T-helper 1 cell treated with Interleukin-12 subunit alpha and Interleukin-12 subunit beta and Interleukin-4 antibody, amounts not matched to agents 30 μg/mL and 1 μg/mL, for 36 hours (primary cell): ENCODE results near the gene TMEM184A.

Source experiments
- H3K27ac Mint-ChIP-seq: one replicate; pipeline ENCODE4 v1.8.0; 2021; ENCODE audit warnings: mild to moderate bottlenecking, mixed read lengths
- H3K27me3 Mint-ChIP-seq: one replicate; pipeline ENCODE4 v1.8.0; 2021; ENCODE audit warnings: low read depth, mixed read lengths
- H3K36me3 Mint-ChIP-seq: one replicate; pipeline ENCODE4 v1.8.0; 2021; ENCODE audit warnings: low read depth, mixed read lengths
- H3K4me1 Mint-ChIP-seq: one replicate; pipeline ENCODE4 v1.8.0; 2021; ENCODE audit warnings: low read depth, mixed read lengths
- H3K4me3 Mint-ChIP-seq: one replicate; pipeline ENCODE4 v1.8.0; 2021; ENCODE audit warnings: mild to moderate bottlenecking, moderate library complexity, mixed read lengths
- H3K9me3 Mint-ChIP-seq: one replicate; pipeline ENCODE4 v1.8.0; 2021; ENCODE audit warnings: mixed read lengths

TMEM184A gene

GRCh38 chr7:1554333-1555045 lies 1.5 kb downstream of the TMEM184A start:
- H3K9me3 Mint-ChIP-seq: no peaks in the 10 kb centered on the region
- H3K4me1 Mint-ChIP-seq: no peaks in the 10 kb centered on the region
- H3K4me3 Mint-ChIP-seq: no peak overlapping the region
- H3K36me3 Mint-ChIP-seq: no peaks in the 10 kb centered on the region
- H3K27ac Mint-ChIP-seq: no peak overlapping the region
- H3K27me3 Mint-ChIP-seq: no peaks in the 10 kb centered on the region

DNA sequence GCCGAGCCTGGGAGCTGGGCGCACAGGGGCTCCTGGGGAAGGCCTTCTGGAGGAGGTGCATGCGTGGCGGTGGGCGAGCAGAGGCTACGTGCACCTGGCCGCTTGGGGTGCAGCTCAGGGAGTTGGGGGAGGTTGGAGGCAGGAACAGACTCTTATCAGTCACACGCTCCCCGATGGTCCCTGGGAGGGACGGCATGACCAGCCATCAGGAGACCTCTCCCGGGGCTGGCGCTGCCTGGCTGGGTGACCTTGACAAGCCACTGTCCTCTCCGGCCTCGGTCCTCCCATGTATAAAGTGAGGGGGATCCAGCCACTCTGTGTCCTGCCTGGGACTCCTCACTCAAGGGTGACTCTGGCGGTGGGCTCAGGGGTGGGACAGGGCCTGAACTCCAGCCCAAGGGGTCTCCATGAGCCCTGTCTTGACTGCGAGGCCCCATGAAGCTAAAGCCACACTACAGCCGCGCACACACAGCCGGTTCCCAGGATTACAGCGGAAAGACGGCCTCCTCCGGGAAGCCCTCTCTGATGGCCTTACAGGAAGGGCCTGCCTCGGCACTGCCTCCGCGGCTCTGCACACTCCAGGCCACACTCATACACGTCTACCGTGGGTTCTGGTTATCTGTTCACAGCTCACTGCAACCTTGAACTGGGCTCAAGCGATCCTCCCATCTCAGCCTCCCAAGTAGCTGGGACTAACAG lies 2.3 kb downstream of the TMEM184A start:
- Mint-ChIP-seq H3K4me3 (no peak overlapping the region), H3K36me3 (no peaks in the 10 kb centered on the region), H3K9me3 (no peaks in the 10 kb centered on the region), H3K27me3 (no peaks in the 10 kb centered on the region), H3K4me1 (no peaks in the 10 kb centered on the region), H3K27ac (no peak overlapping the region)

- no peaks in the 10 kb centered on the region for H3K9me3 Mint-ChIP-seq
- H3K27ac Mint-ChIP-seq: no peak overlapping the region
- H3K4me3 Mint-ChIP-seq: no peak overlapping the region
- no peaks in the 10 kb centered on the region for H3K27me3 Mint-ChIP-seq
- H3K36me3 Mint-ChIP-seq: no peaks in the 10 kb centered on the region
- H3K4me1 Mint-ChIP-seq: no peaks in the 10 kb centered on the region
Measured at GRCh38 chr7:1552200-1552599, 3.8 kb downstream of the TMEM184A start.

DNA sequence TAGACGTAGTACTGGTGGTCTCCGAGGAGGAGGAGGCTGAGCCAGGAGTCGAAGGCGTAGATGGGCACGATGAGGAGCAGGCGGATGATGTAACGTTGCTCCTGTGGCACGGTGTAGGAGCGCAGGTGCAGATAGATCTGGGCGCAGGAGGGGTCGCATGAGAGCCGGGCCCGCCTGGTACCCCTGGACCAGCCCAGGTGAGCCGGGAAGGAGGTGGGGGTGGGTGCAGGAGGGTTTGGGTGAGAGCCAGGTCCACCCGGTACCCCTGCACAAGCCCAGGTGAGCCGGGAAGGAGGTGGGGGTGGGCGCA lies 5.2 kb downstream of the TMEM184A start:
- Mint-ChIP-seq H3K27ac (no peak overlapping the region), H3K27me3 (no peaks in the 10 kb centered on the region), H3K4me1 (no peaks in the 10 kb centered on the region), H3K4me3 (no peak overlapping the region), H3K9me3 (no peaks in the 10 kb centered on the region), H3K36me3 (no peaks in the 10 kb centered on the region)

- Mint-ChIP-seq H3K36me3 (no peaks in the 10 kb centered on the region), H3K27me3 (no peaks in the 10 kb centered on the region), H3K4me1 (no peaks in the 10 kb centered on the region), H3K4me3 (no peak overlapping the region), H3K27ac (no peak overlapping the region), H3K9me3 (no peaks in the 10 kb centered on the region)
Measured at GRCh38 chr7:1550005-1550845, 5.8 kb downstream of the TMEM184A start.

- Mint-ChIP-seq H3K9me3 (no peaks in the 10 kb centered on the region), H3K27me3 (no peaks in the 10 kb centered on the region), H3K4me3 (no peak overlapping the region), H3K4me1 (no peaks in the 10 kb centered on the region), H3K27ac (no peak overlapping the region), H3K36me3 (no peaks in the 10 kb centered on the region)
Measured at GRCh38 chr7:1549357-1550004, 6.5 kb downstream of the TMEM184A start.

- Mint-ChIP-seq H3K27ac (no peak overlapping the region), H3K27me3 (no peaks in the 10 kb centered on the region), H3K9me3 (no peaks in the 10 kb centered on the region), H3K4me3 (no peak overlapping the region), H3K4me1 (no peaks in the 10 kb centered on the region), H3K36me3 (no peaks in the 10 kb centered on the region)
Measured at GRCh38 chr7:1548944-1549343, 7.1 kb downstream of the TMEM184A start.

DNA sequence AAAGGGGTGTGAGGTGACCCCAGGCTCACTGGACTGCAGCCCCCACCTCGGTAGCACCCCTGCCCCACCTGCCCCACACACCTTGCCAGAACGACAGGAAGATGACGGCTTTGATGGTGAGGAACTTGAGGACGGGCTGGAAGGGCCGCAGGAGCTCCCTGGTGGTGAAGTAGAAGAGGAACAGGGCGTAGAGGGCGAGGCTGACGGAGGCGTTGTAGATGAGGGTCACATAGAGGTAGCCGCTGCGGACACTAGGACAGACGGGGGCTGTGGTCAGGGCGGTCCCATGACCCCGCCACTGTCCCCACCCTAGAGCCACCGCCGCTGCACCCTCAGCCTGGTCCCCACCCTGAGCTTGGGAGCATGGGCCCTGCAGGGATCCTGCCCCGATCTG lies 7.6 kb downstream of the TMEM184A start:
- Mint-ChIP-seq H3K27me3 (no peaks in the 10 kb centered on the region), H3K4me1 (no peaks in the 10 kb centered on the region), H3K27ac (no peak overlapping the region), H3K9me3 (no peaks in the 10 kb centered on the region), H3K36me3 (no peaks in the 10 kb centered on the region), H3K4me3 (no peak overlapping the region)

DNA sequence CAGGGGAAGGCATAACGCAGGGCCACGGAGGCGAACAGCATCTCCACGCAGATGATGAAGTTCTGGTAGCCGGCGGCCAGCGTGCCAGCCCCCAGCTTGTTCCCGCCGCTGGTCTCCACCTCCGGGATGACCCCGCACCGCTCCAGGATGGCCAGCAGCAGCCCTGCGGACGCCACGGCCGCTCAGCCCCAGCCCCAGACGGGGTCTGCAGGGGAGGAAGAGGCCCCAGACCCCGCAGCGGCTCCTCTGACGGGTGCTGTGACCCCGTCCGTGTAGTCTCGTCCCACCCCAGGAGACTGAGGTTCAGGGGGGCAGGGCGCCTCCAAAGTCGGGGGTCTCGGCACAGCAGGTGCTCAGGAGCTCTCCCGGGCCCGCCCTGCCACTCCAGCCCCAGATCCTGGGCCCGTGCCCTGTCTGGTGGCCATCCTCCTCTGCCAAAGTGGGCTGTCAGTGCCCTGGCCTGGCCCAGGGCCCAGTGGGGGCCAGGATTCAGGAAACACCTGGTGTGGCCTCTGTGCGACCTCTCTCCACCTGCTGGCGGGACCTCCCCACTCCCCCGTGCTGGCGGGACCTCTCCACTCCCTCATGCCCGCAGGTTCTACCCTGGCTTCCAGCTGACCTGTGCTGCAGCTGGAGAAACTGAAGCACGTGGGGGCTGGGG lies 8.1 kb downstream of the TMEM184A start:
- no peak overlapping the region for H3K27ac Mint-ChIP-seq
- H3K9me3 Mint-ChIP-seq: no peaks in the 10 kb centered on the region
- no peaks in the 10 kb centered on the region for H3K36me3 Mint-ChIP-seq
- H3K4me1 Mint-ChIP-seq: no peaks in the 10 kb centered on the region
- no peak overlapping the region for H3K4me3 Mint-ChIP-seq
- no peaks in the 10 kb centered on the region for H3K27me3 Mint-ChIP-seq

GRCh38 chr7:1546909-1547776 lies 8.9 kb downstream of the TMEM184A start:
- Mint-ChIP-seq H3K4me1 (no peaks in the 10 kb centered on the region), H3K27me3 (no peaks in the 10 kb centered on the region)

GRCh38 chr7:1546274-1546908 lies 9.6 kb downstream of the TMEM184A start:
- no peak overlapping the region for H3K4me3 Mint-ChIP-seq
- no peaks in the 10 kb centered on the region for H3K4me1 Mint-ChIP-seq
- no peaks in the 10 kb centered on the region for H3K9me3 Mint-ChIP-seq
- H3K27me3 Mint-ChIP-seq: no peaks in the 10 kb centered on the region
- peaks cover 6% of the 10 kb centered on the region for H3K36me3 Mint-ChIP-seq
- H3K27ac Mint-ChIP-seq: no peak overlapping the region

More at GRCh38 chr7:1546909-1547776, 8.9 kb downstream of the TMEM184A start:
- Mint-ChIP-seq H3K4me3 (no peak overlapping the region), H3K9me3 (no peaks in the 10 kb centered on the region), H3K27ac (no peak overlapping the region), H3K36me3 (peaks cover 3% of the 10 kb centered on the region)

- Mint-ChIP-seq H3K36me3 (peaks cover 6% of the 10 kb centered on the region), H3K27ac (no peak overlapping the region), H3K27me3 (no peaks in the 10 kb centered on the region), H3K9me3 (no peaks in the 10 kb centered on the region), H3K4me1 (no peaks in the 10 kb centered on the region), H3K4me3 (no peak overlapping the region)
Measured at GRCh38 chr7:1545417-1546246, 10.4 kb downstream of the TMEM184A start.
